Measurements from ENCODE around the gene NBAS.

NBAS gene

DNA sequence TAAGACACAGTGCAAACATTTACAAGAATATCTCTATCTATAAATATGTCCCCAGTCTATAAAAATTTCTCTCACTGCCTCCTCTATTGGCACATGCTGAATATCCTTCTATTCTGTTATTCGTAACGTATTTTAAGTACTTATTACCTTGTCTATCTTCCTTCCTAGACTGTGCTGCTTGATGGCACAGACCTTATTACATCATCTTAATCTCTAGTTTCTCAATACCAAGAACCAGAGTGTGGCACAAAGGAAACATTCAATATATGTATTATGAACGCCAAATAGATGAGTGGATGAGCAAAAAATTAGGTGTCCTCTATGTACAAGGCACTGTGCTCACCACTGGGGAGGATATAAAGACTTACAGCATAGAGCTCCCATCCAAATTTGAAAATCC lies 282.8 kb downstream of the NBAS start:
- Histone ChIP-seq H4K5ac (ENCODE audit: low read length) (no peak overlapping the region), H2BK5ac (ENCODE audit: low read length) (no peak overlapping the region), H3K18ac (ENCODE audit: low read length) (no peak overlapping the region), H2AK5ac (ENCODE audit: low read length) (no peak overlapping the region), H3K23ac (ENCODE audit: low read length) (no peak overlapping the region), H3K79me2 (ENCODE audit: control insufficient read depth, insufficient read depth, low read length) (no peaks in the 10 kb centered on the region), H4K8ac (ENCODE audit: low read depth, low read length) (no peak overlapping the region), H3K36me3 (ENCODE audit: control insufficient read depth, insufficient read depth, low read length) (no peaks in the 10 kb centered on the region), H2BK120ac (ENCODE audit: low read depth, low read length) (no peak overlapping the region), H2BK15ac (replicated peaks; ENCODE audit: low read depth) (no peak overlapping the region), H3K56ac (ENCODE audit: low read length) (no peak overlapping the region), H3K27ac (ENCODE audit: low read depth, low read length) (no peak overlapping the region), H3K4ac (ENCODE audit: low read depth, low read length) (no peak overlapping the region), H3K9ac (ENCODE audit: low read length) (no peak overlapping the region), H3K79me1 (ENCODE audit: low read length) (no peaks in the 10 kb centered on the region), H3K27me3 (ENCODE audit: insufficient read depth, low read length, poor library complexity) (no peaks in the 10 kb centered on the region), H3K4me2 (ENCODE audit: low read length) (no peak overlapping the region), H3K4me1 (ENCODE audit: control insufficient read depth, low read depth, low read length) (no peaks in the 10 kb centered on the region), H3K4me3 (ENCODE audit: low read length) (no peak overlapping the region)
- WGBS (ENCODE audit: extremely low coverage, insufficient coverage, low lambda C conversion rate): no CpG with 5 or more reads among the region's 3 CpGs
- no peak for DNase-seq

DNA sequence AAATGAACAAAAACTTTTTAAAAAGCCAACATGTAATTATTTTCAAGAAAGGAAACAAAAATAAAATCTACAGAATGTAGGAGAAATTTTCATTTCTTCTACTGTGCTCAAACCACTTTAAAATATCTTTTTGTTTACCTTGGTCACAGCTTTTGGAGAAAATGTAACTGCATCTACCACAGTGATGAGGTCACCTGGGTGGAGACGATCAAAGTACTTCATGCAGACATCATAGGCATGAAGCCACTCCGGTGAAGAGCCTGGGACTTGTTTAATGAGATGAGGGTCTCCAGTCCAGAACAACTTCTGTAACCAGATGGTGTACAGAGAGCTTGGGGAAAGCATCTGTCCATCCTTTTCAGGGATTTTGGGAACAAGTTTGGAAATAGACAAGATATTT lies 285.8 kb downstream of the NBAS start:
- no peak overlapping the region for H3K4ac ChIP-seq (ENCODE audit: low read depth, low read length)
- no peak overlapping the region for H3K23ac ChIP-seq (ENCODE audit: low read length)
- H3K4me2 ChIP-seq (ENCODE audit: low read length): no peak overlapping the region
- H4K8ac ChIP-seq (ENCODE audit: low read depth, low read length): no peak overlapping the region
- H4K5ac ChIP-seq (ENCODE audit: low read length): no peak overlapping the region
- no peak overlapping the region for H2BK5ac ChIP-seq (ENCODE audit: low read length)
- no peak overlapping the region for H2BK120ac ChIP-seq (ENCODE audit: low read depth, low read length)
- no peak for DNase-seq
- H3K18ac ChIP-seq (ENCODE audit: low read length): no peak overlapping the region
- no peak overlapping the region for H2AK5ac ChIP-seq (ENCODE audit: low read length)
- no peaks in the 10 kb centered on the region for H3K79me2 ChIP-seq (ENCODE audit: control insufficient read depth, insufficient read depth, low read length)
- no peak overlapping the region for H3K9ac ChIP-seq (ENCODE audit: low read length)
- no peaks in the 10 kb centered on the region for H3K27me3 ChIP-seq (ENCODE audit: insufficient read depth, low read length, poor library complexity)
- H3K36me3 ChIP-seq (ENCODE audit: control insufficient read depth, insufficient read depth, low read length): no peaks in the 10 kb centered on the region
- H3K79me1 ChIP-seq (ENCODE audit: low read length): no peaks in the 10 kb centered on the region
- H3K27ac ChIP-seq (ENCODE audit: low read depth, low read length): no peak overlapping the region
- H3K56ac ChIP-seq (ENCODE audit: low read length): no peak overlapping the region
- H2BK15ac ChIP-seq (replicated peaks; ENCODE audit: low read depth): no peak overlapping the region
- no peak overlapping the region for H3K4me3 ChIP-seq (ENCODE audit: low read length)
- no peaks in the 10 kb centered on the region for H3K4me1 ChIP-seq (ENCODE audit: control insufficient read depth, low read depth, low read length)
- no CpG with 5 or more reads among the region's 2 CpGs for WGBS (ENCODE audit: extremely low coverage, insufficient coverage, low lambda C conversion rate)

DNA sequence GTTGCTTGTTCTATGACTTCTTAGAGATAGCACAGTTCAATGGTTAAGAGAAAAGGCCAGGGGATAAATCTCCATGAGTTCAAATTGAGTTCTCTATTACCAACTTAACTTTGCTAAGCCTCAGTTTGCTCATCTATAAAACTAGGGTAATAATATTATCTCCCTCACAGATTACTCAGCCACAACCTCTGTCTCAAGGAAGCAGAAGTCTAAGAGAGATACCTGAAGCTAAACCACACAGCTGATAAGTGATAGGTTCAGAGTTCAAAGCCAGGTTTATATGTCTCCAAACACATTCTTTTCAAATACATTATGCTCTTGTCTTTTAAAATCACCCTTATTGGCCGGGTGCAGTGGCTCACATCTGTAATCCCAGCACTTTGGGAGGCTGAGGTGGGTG lies 287.7 kb downstream of the NBAS start:
- H3K27me3 ChIP-seq (ENCODE audit: insufficient read depth, low read length, poor library complexity): no peaks in the 10 kb centered on the region
- H4K8ac ChIP-seq (ENCODE audit: low read depth, low read length): no peak overlapping the region
- no peaks in the 10 kb centered on the region for H3K36me3 ChIP-seq (ENCODE audit: control insufficient read depth, insufficient read depth, low read length)
- no peak overlapping the region for H3K4me3 ChIP-seq (ENCODE audit: low read length)
- no peak overlapping the region for H2BK15ac ChIP-seq (replicated peaks; ENCODE audit: low read depth)
- H2AK5ac ChIP-seq (ENCODE audit: low read length): no peak overlapping the region
- H3K56ac ChIP-seq (ENCODE audit: low read length): no peak overlapping the region
- no peak overlapping the region for H2BK5ac ChIP-seq (ENCODE audit: low read length)
- H3K9ac ChIP-seq (ENCODE audit: low read length): no peak overlapping the region
- DNase-seq: no peak
- H4K5ac ChIP-seq (ENCODE audit: low read length): no peak overlapping the region
- H3K4ac ChIP-seq (ENCODE audit: low read depth, low read length): no peak overlapping the region
- no peaks in the 10 kb centered on the region for H3K79me1 ChIP-seq (ENCODE audit: low read length)
- H3K4me1 ChIP-seq (ENCODE audit: control insufficient read depth, low read depth, low read length): no peaks in the 10 kb centered on the region
- no peak overlapping the region for H3K23ac ChIP-seq (ENCODE audit: low read length)
- no CpG with 5 or more reads among the region's 1 CpG for WGBS (ENCODE audit: extremely low coverage, insufficient coverage, low lambda C conversion rate)
- no peaks in the 10 kb centered on the region for H3K79me2 ChIP-seq (ENCODE audit: control insufficient read depth, insufficient read depth, low read length)
- no peak overlapping the region for H2BK120ac ChIP-seq (ENCODE audit: low read depth, low read length)
- H3K27ac ChIP-seq (ENCODE audit: low read depth, low read length): no peak overlapping the region
- peak overlapping the region; percentile 75 for H3K18ac ChIP-seq (ENCODE audit: low read length)
- no peak overlapping the region for H3K4me2 ChIP-seq (ENCODE audit: low read length)

DNA sequence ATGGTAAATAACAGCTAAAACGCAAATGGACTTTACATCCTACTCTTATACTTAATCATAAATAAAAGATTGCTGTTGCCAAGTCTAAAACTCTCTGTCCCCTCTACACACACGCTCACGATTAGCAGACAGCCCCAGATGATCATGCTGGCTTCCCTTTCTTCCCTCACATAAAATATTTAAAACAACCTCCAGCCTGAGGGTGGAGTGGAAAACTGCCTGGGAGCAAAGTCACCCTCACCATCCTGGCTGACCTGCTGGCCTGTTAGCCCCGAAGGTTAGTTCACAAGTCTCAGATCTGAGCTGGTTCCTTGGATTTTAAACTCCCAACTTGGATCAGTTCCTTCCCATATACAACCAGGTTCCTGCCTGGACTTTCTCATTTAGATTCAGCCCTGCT lies 288.2 kb downstream of the NBAS start:
- no CpG with 5 or more reads among the region's 4 CpGs for WGBS (ENCODE audit: extremely low coverage, insufficient coverage, low lambda C conversion rate)
- H3K27me3 ChIP-seq (ENCODE audit: insufficient read depth, low read length, poor library complexity): no peaks in the 10 kb centered on the region

DNA sequence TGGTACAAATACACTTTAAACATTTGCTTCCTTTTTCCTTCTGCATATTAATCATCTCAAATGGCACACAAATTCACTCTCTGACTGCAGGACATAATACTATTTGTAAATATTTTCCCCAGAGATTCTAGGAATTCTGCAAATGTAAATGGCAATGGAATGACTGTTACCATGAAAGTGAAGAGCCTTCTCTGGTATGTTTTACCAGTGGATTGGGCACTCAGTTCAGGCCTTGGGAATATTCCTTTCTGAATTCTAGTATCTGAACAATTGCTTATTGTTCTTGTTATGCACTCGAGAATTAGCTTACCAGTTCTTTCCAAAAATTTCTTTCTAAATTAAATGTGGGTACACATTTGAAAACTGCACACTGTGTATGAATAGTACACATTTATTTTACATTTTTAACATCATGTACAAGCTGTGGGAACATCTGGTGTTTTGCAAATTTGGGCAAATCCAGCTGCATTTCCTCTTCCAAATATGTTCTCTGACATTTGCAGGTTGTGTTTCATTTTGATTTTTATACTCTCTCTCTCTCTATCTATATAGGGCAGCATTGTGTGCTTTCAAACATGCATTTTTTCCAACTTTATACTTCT lies 289.1 kb downstream of the NBAS start:
- Histone ChIP-seq H3K4me2 (ENCODE audit: low read length) (no peak overlapping the region), H3K79me2 (ENCODE audit: control insufficient read depth, insufficient read depth, low read length) (no peaks in the 10 kb centered on the region), H3K56ac (ENCODE audit: low read length) (no peak overlapping the region), H3K18ac (ENCODE audit: low read length) (no peak overlapping the region), H4K5ac (ENCODE audit: low read length) (no peak overlapping the region), H3K27ac (ENCODE audit: low read depth, low read length) (no peak overlapping the region), H2BK120ac (ENCODE audit: low read depth, low read length) (no peak overlapping the region), H3K79me1 (ENCODE audit: low read length) (no peaks in the 10 kb centered on the region), H2AK5ac (ENCODE audit: low read length) (no peak overlapping the region), H3K27me3 (ENCODE audit: insufficient read depth, low read length, poor library complexity) (no peaks in the 10 kb centered on the region), H2BK5ac (ENCODE audit: low read length) (no peak overlapping the region), H3K4me3 (ENCODE audit: low read length) (no peak overlapping the region), H2BK15ac (replicated peaks; ENCODE audit: low read depth) (no peak overlapping the region), H3K4me1 (ENCODE audit: control insufficient read depth, low read depth, low read length) (no peaks in the 10 kb centered on the region), H3K23ac (ENCODE audit: low read length) (no peak overlapping the region), H3K9ac (ENCODE audit: low read length) (no peak overlapping the region), H4K8ac (ENCODE audit: low read depth, low read length) (no peak overlapping the region), H3K36me3 (ENCODE audit: control insufficient read depth, insufficient read depth, low read length) (no peaks in the 10 kb centered on the region), H3K4ac (ENCODE audit: low read depth, low read length) (no peak overlapping the region)
- DNase-seq: no peak
- no CpG with 5 or more reads among the region's 1 CpG for WGBS (ENCODE audit: extremely low coverage, insufficient coverage, low lambda C conversion rate)

More for the DNA sequence above, 288.2 kb downstream of the NBAS start:
- no peak overlapping the region for H3K56ac ChIP-seq (ENCODE audit: low read length)
- H2BK120ac ChIP-seq (ENCODE audit: low read depth, low read length): no peak overlapping the region
- no peak overlapping the region for H3K27ac ChIP-seq (ENCODE audit: low read depth, low read length)
- no peaks in the 10 kb centered on the region for H3K4me1 ChIP-seq (ENCODE audit: control insufficient read depth, low read depth, low read length)
- DNase-seq: no peak
- H3K79me2 ChIP-seq (ENCODE audit: control insufficient read depth, insufficient read depth, low read length): no peaks in the 10 kb centered on the region
- no peaks in the 10 kb centered on the region for H3K79me1 ChIP-seq (ENCODE audit: low read length)
- no peak overlapping the region for H4K8ac ChIP-seq (ENCODE audit: low read depth, low read length)
- H3K4me3 ChIP-seq (ENCODE audit: low read length): no peak overlapping the region
- H3K4me2 ChIP-seq (ENCODE audit: low read length): no peak overlapping the region
- no peaks in the 10 kb centered on the region for H3K36me3 ChIP-seq (ENCODE audit: control insufficient read depth, insufficient read depth, low read length)
- H3K9ac ChIP-seq (ENCODE audit: low read length): no peak overlapping the region
- no peak overlapping the region for H2BK15ac ChIP-seq (replicated peaks; ENCODE audit: low read depth)
- no peak overlapping the region for H3K4ac ChIP-seq (ENCODE audit: low read depth, low read length)
- H4K5ac ChIP-seq (ENCODE audit: low read length): no peak overlapping the region
- H2AK5ac ChIP-seq (ENCODE audit: low read length): no peak overlapping the region
- peak overlapping the region; percentile 75 for H3K18ac ChIP-seq (ENCODE audit: low read length)
- H3K23ac ChIP-seq (ENCODE audit: low read length): no peak overlapping the region
- no peak overlapping the region for H2BK5ac ChIP-seq (ENCODE audit: low read length)

DNA sequence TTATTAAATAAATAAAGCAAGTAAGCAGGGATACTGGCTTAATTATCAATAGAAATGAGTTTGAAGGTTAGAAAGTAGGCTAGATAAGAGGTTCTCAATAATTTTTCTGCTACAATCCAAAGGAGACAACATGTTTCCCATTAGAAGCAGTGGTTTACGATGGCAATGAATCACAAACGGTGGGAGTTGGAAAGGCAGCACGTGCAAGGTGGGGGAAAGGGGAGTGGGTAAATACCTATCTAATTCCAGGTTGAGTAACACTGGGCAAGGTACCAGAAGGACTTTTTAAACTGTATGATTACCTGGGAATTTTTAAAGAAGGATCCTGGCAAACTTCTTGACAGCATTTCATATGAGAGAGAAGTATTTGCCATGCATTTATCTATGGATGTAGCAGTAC lies 289.9 kb downstream of the NBAS start:
- H3K23ac ChIP-seq (ENCODE audit: low read length): no peak overlapping the region
- H4K5ac ChIP-seq (ENCODE audit: low read length): no peak overlapping the region
- no peak overlapping the region for H2BK5ac ChIP-seq (ENCODE audit: low read length)
- H2BK120ac ChIP-seq (ENCODE audit: low read depth, low read length): no peak overlapping the region
- no peak overlapping the region for H3K18ac ChIP-seq (ENCODE audit: low read length)
- no peak overlapping the region for H3K9ac ChIP-seq (ENCODE audit: low read length)
- no peaks in the 10 kb centered on the region for H3K4me1 ChIP-seq (ENCODE audit: control insufficient read depth, low read depth, low read length)
- H3K36me3 ChIP-seq (ENCODE audit: control insufficient read depth, insufficient read depth, low read length): no peaks in the 10 kb centered on the region
- H3K4me3 ChIP-seq (ENCODE audit: low read length): no peak overlapping the region
- no peak overlapping the region for H3K4me2 ChIP-seq (ENCODE audit: low read length)
- no peaks in the 10 kb centered on the region for H3K79me2 ChIP-seq (ENCODE audit: control insufficient read depth, insufficient read depth, low read length)
- no peaks in the 10 kb centered on the region for H3K79me1 ChIP-seq (ENCODE audit: low read length)
- no peak overlapping the region for H2BK15ac ChIP-seq (replicated peaks; ENCODE audit: low read depth)
- H2AK5ac ChIP-seq (ENCODE audit: low read length): no peak overlapping the region
- H3K27me3 ChIP-seq (ENCODE audit: insufficient read depth, low read length, poor library complexity): no peaks in the 10 kb centered on the region
- WGBS (ENCODE audit: extremely low coverage, insufficient coverage, low lambda C conversion rate): no CpG with 5 or more reads among the region's 3 CpGs
- DNase-seq: no peak
- H3K56ac ChIP-seq (ENCODE audit: low read length): no peak overlapping the region
- H3K27ac ChIP-seq (ENCODE audit: low read depth, low read length): no peak overlapping the region
- no peak overlapping the region for H4K8ac ChIP-seq (ENCODE audit: low read depth, low read length)
- H3K4ac ChIP-seq (ENCODE audit: low read depth, low read length): no peak overlapping the region

All from mesendoderm (in vitro differentiated cells).